Neural cell (in vitro differentiated cells): ENCODE data around the gene MED26. TPM values are rescaled to one million over a fixed set of nuclear protein-coding genes. Genes with fewer than 3 reads are reported as not detected.

Source experiments
- H2AFZ ChIP-seq: fragments of 200-600, 300-800 bp; sonication (generic), shearing (Covaris generic); 2 replicates; pipeline ENCODE4 v1.6.0; 2014; ENCODE audit warnings: low read depth, mild to moderate bottlenecking, antibody characterized with exemption, low read length, moderate library complexity
- H3F3A ChIP-seq: fragments of 200-600 bp; shearing (Covaris generic); 2 replicates; pipeline ENCODE4 v1.6.1; 2016; ENCODE audit warnings: mild to moderate bottlenecking, moderate library complexity, mixed read lengths, antibody characterized with exemption, low read length; ENCODE audit not compliant: insufficient read depth, poor library complexity, severe bottlenecking
- H3K27ac ChIP-seq: fragments of 200-600, 300-800 bp; sonication (generic), shearing (Covaris generic); 2 replicates; pipeline ENCODE4 v1.5.1; 2014; ENCODE audit warnings: mild to moderate bottlenecking, low read length, moderate library complexity
- H3K27me3 ChIP-seq: fragments of 300-800, 200-600 bp; sonication (generic), shearing (Covaris generic); 2 replicates; pipeline ENCODE4 v1.6.0; 2014; ENCODE audit warnings: mild to moderate bottlenecking, low read depth, low read length, moderate library complexity; ENCODE audit not compliant: insufficient read depth
- H3K36me3 ChIP-seq: fragments of 300-800, 200-600 bp; sonication (generic), shearing (Covaris generic); 2 replicates; pipeline ENCODE4 v1.5.1; 2014; ENCODE audit warnings: mild to moderate bottlenecking, antibody characterized with exemption, low read length, moderate library complexity; ENCODE audit not compliant: insufficient read depth
- H3K4me2 ChIP-seq: fragments of 300-800, 200-600 bp; sonication (generic), shearing (Covaris generic); 2 replicates; pipeline ENCODE4 v1.6.0; 2014; ENCODE audit warnings: mild to moderate bottlenecking, low read length
- H3K4me3 ChIP-seq: fragments of 300-800, 200-600 bp; sonication (generic), shearing (Covaris generic); 2 replicates; pipeline ENCODE4 v1.5.1; 2014; ENCODE audit warnings: mild to moderate bottlenecking, low read length, moderate library complexity
- H3K79me2 ChIP-seq: fragments of 200-600 bp; shearing (Covaris generic); replicated peaks from 2 replicates; pipeline ENCODE4 v1.6.0; 2014; ENCODE audit warnings: mild to moderate bottlenecking, low read length, moderate library complexity; ENCODE audit not compliant: insufficient read depth
- H3K9ac ChIP-seq: fragments of 300-800, 200-600 bp; sonication (generic), shearing (Covaris generic); 2 replicates; pipeline ENCODE4 v1.6.1; 2016; ENCODE audit warnings: mild to moderate bottlenecking, low read length, mixed read lengths
- H3K9me2 ChIP-seq: fragments of 200-600 bp; shearing (Covaris generic); 2 replicates; pipeline ENCODE4 v1.6.1; 2016; ENCODE audit warnings: mild to moderate bottlenecking, low read length, mixed read lengths; ENCODE audit not compliant: insufficient read depth
- H3K9me3 ChIP-seq: fragments of 200-600, 300-800 bp; sonication (generic), shearing (Covaris generic); 2 replicates; pipeline ENCODE4 v1.6.1; 2016; ENCODE audit warnings: mild to moderate bottlenecking, mixed run types, low read length, moderate library complexity, mixed read lengths
- H4K20me1 ChIP-seq: fragments of 200-600 bp; shearing (Covaris generic); 2 replicates; pipeline ENCODE4 v1.6.1; 2016; ENCODE audit warnings: mild to moderate bottlenecking, mixed run types; ENCODE audit not compliant: insufficient read depth
- EP300 ChIP-seq: fragments of 450-650 bp; conservative IDR thresholded peaks from 2 replicates; pipeline ENCODE4 v1.6.1; 2014; ENCODE audit warnings: antibody characterized with exemption, mild to moderate bottlenecking, moderate library complexity; ENCODE audit not compliant: poor library complexity, severe bottlenecking
- EZH2 ChIP-seq: fragments of 200-600, 300-800 bp; shearing (Covaris generic), sonication (generic); IDR thresholded peaks from 2 replicates; pipeline ENCODE4 v1.6.1; 2014; ENCODE audit warnings: antibody characterized with exemption, low read length, borderline replicate concordance, mild to moderate bottlenecking; ENCODE audit not compliant: insufficient read depth, poor library complexity, severe bottlenecking
- MXI1 ChIP-seq: fragments of 450-650 bp; conservative IDR thresholded peaks from 2 replicates; pipeline ENCODE4 v1.6.1; 2014; ENCODE audit warnings: antibody characterized with exemption, mild to moderate bottlenecking; ENCODE audit not compliant: poor library complexity, severe bottlenecking
- POLR2AphosphoS5 ChIP-seq: IDR thresholded peaks from 2 replicates; pipeline ENCODE4 v1.6.1; 2012
- RAD21 ChIP-seq: fragments of 450-650 bp; conservative IDR thresholded peaks from 2 replicates; pipeline ENCODE4 v1.6.1; 2014; ENCODE audit warnings: antibody characterized with exemption, mild to moderate bottlenecking, moderate library complexity
- SMC3 ChIP-seq: fragments of 450-650 bp; conservative IDR thresholded peaks from 2 replicates; pipeline ENCODE4 v1.6.1; 2014; ENCODE audit warnings: antibody characterized with exemption, mild to moderate bottlenecking, moderate library complexity; ENCODE audit not compliant: poor library complexity
- TAF1 ChIP-seq: IDR thresholded peaks from 2 replicates; pipeline ENCODE4 v1.6.1; 2012; ENCODE audit warnings: low read depth
- polyA plus RNA-seq: library from polyadenylated mRNA; depleted of rRNA; stranded (reverse); fragments of >200 nt; gene quantifications from 2 replicates; pipeline ENCODE4 v1.2.3, GENCODE V29; 2014
- TF ChIP-seq, protein P1 (sequence below): fragments of 450-650 bp; IDR thresholded peaks from 2 replicates; pipeline ENCODE4 v1.5.1; 2014; ENCODE audit warnings: antibody characterized with exemption, mild to moderate bottlenecking, moderate library complexity; ENCODE audit not compliant: poor library complexity, severe bottlenecking
- TF ChIP-seq, protein P2 (sequence below): IDR thresholded peaks from 2 replicates; pipeline ENCODE4 v1.6.1; 2012; ENCODE audit warnings: borderline replicate concordance

Gene MED26
- polyA plus RNA-seq, 1 donor from 2014 or later = 4.2 TPM

DNA sequence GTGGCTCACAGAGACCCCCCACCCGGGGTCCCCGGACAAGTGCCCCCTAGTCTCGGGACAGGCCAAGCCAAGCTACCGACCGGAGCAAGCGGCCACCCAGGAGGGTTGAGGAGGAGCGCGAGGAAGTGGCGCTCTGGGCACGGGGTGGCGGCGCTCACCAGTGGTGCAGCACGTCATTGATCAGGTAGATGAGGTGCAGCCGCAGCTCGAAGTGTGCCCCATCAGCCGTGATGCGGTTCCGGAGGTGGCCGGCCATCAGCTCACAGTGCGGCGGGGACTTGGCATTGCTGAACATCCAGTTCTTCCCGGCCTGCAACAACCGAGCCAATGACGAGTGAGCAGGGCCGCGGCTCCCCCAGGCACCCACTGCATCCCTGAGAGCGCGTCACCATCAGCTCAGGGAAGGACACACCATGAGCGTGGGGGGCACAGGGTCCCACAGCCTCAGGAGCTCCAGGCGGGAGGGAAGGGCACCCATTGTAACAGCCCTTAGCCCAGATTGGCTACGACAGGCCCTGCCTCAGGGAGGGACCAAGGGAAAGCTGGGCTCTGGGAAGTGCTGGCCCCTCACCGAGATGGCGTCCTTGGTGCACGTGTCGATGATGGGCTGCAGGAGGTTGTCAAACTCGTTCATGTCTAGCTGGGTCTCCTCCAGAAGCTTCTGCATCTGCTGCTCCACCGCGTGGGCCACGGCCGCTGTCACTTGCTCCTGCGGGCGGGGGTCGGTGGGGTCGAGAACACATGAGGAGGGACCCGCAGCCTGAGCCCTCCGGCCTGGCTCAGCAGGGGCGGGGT lies 95.4 kb downstream of the MED26 start:
- Histone ChIP-seq H3K79me2 (peaks cover 3% of the 10 kb centered on the region), H3K9ac (no peak overlapping the region), H4K20me1 (peaks cover 2% of the 10 kb centered on the region), H3K36me3 (no peaks in the 10 kb centered on the region), H3F3A (no peaks in the 10 kb centered on the region), H3K27ac (no peak overlapping the region), H3K4me3 (no peak overlapping the region), H3K9me3 (no peaks in the 10 kb centered on the region), H2AFZ (no peak overlapping the region), H3K27me3 (no peaks in the 10 kb centered on the region), H3K9me2 (no peaks in the 10 kb centered on the region), H3K4me2 (no peak overlapping the region)
- no peak for TF ChIP-seq EP300
- TF ChIP-seq, protein P1, sequence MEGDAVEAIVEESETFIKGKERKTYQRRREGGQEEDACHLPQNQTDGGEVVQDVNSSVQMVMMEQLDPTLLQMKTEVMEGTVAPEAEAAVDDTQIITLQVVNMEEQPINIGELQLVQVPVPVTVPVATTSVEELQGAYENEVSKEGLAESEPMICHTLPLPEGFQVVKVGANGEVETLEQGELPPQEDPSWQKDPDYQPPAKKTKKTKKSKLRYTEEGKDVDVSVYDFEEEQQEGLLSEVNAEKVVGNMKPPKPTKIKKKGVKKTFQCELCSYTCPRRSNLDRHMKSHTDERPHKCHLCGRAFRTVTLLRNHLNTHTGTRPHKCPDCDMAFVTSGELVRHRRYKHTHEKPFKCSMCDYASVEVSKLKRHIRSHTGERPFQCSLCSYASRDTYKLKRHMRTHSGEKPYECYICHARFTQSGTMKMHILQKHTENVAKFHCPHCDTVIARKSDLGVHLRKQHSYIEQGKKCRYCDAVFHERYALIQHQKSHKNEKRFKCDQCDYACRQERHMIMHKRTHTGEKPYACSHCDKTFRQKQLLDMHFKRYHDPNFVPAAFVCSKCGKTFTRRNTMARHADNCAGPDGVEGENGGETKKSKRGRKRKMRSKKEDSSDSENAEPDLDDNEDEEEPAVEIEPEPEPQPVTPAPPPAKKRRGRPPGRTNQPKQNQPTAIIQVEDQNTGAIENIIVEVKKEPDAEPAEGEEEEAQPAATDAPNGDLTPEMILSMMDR = no peak
- no peak for TF ChIP-seq POLR2AphosphoS5
- no peak for TF ChIP-seq TAF1
- TF ChIP-seq, protein P2, sequence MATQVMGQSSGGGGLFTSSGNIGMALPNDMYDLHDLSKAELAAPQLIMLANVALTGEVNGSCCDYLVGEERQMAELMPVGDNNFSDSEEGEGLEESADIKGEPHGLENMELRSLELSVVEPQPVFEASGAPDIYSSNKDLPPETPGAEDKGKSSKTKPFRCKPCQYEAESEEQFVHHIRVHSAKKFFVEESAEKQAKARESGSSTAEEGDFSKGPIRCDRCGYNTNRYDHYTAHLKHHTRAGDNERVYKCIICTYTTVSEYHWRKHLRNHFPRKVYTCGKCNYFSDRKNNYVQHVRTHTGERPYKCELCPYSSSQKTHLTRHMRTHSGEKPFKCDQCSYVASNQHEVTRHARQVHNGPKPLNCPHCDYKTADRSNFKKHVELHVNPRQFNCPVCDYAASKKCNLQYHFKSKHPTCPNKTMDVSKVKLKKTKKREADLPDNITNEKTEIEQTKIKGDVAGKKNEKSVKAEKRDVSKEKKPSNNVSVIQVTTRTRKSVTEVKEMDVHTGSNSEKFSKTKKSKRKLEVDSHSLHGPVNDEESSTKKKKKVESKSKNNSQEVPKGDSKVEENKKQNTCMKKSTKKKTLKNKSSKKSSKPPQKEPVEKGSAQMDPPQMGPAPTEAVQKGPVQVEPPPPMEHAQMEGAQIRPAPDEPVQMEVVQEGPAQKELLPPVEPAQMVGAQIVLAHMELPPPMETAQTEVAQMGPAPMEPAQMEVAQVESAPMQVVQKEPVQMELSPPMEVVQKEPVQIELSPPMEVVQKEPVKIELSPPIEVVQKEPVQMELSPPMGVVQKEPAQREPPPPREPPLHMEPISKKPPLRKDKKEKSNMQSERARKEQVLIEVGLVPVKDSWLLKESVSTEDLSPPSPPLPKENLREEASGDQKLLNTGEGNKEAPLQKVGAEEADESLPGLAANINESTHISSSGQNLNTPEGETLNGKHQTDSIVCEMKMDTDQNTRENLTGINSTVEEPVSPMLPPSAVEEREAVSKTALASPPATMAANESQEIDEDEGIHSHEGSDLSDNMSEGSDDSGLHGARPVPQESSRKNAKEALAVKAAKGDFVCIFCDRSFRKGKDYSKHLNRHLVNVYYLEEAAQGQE = no peak
- TF ChIP-seq EZH2 = no peak
- TF ChIP-seq RAD21 = no peak
- TF ChIP-seq SMC3 = no peak
- no peak for TF ChIP-seq MXI1

- no peak overlapping the region for H3K4me3 ChIP-seq
- no peaks in the 10 kb centered on the region for H3K9me3 ChIP-seq
- H3K9ac ChIP-seq = no peak overlapping the region
- H2AFZ ChIP-seq = no peak overlapping the region
- no peaks in the 10 kb centered on the region for H3K36me3 ChIP-seq
- no peak overlapping the region for H3K27ac ChIP-seq
- no peaks in the 10 kb centered on the region for H4K20me1 ChIP-seq
- H3F3A ChIP-seq = no peaks in the 10 kb centered on the region
- no peaks in the 10 kb centered on the region for H3K27me3 ChIP-seq
- no peaks in the 10 kb centered on the region for H3K79me2 ChIP-seq
- H3K4me2 ChIP-seq = no peak overlapping the region
- TF ChIP-seq POLR2AphosphoS5 = no peak
- TF ChIP-seq RAD21 = no peak
- TF ChIP-seq TAF1 = no peak
- TF ChIP-seq EP300 = no peak
- TF ChIP-seq, protein P1 = no peak
- no peak for TF ChIP-seq EZH2
- TF ChIP-seq SMC3 = no peak
- TF ChIP-seq MXI1 = no peak
- TF ChIP-seq, protein P2 = no peak
- no peaks in the 10 kb centered on the region for H3K9me2 ChIP-seq
These were observed 96.7 kb downstream of the MED26 start for GRCh38 chr19:16531380-16531669.
